GM12892 (cell line): ENCODE results near the gene CRHBP.

Source experiments
- POLR2A ChIP-seq: IDR thresholded peaks from 2 replicates; pipeline ENCODE4 v1.6.1; 2011; ENCODE audit warnings: low read depth, low read length, control low read depth
- POLR2AphosphoS5 ChIP-seq: IDR thresholded peaks from 2 replicates; pipeline ENCODE4 v1.6.1; 2011; ENCODE audit warnings: low read depth, low read length, control low read depth
- TAF1 ChIP-seq: IDR thresholded peaks from 2 replicates; pipeline ENCODE4 v1.6.1; 2011; ENCODE audit warnings: low read depth, mild to moderate bottlenecking, control low read depth, low read length, borderline replicate concordance

GRCh38 chr5:77010243-77010642, 57.4 kb downstream of the CRHBP start:
- TF ChIP-seq POLR2A (no peak), POLR2AphosphoS5 (no peak), TAF1 (no peak)
